GM12872 (cell line): ENCODE results near the gene PLXNA2.

ENCODE experiments used
- TF ChIP-seq, protein P1 (sequence below): IDR thresholded peaks from 3 replicates; pipeline ENCODE4 v1.5.1; 2011; ENCODE audit warnings: low read depth, mild to moderate bottlenecking, low read length, moderate library complexity; ENCODE audit not compliant: insufficient read depth

Gene PLXNA2

DNA sequence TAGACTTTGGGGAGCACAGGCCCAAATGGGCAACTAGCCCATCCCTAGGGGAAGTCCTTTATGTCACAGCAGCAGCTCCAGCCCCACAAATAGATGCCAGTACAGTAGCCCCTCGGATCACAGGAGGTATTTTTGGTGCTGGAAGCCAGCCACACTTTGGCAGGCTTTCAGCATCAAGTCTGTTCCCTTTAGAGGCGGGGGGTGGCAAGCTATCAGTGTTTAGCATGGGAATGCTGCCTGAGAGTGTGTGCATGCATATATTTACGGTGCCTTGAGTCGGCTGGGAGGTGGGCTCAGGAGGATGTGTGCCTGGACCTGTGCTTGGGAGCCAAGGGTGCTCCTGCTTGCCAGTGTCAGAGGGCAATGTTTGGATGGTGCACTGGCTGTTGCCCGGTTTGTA, 3.5 kb upstream of the PLXNA2 start:
- TF ChIP-seq, protein P1, sequence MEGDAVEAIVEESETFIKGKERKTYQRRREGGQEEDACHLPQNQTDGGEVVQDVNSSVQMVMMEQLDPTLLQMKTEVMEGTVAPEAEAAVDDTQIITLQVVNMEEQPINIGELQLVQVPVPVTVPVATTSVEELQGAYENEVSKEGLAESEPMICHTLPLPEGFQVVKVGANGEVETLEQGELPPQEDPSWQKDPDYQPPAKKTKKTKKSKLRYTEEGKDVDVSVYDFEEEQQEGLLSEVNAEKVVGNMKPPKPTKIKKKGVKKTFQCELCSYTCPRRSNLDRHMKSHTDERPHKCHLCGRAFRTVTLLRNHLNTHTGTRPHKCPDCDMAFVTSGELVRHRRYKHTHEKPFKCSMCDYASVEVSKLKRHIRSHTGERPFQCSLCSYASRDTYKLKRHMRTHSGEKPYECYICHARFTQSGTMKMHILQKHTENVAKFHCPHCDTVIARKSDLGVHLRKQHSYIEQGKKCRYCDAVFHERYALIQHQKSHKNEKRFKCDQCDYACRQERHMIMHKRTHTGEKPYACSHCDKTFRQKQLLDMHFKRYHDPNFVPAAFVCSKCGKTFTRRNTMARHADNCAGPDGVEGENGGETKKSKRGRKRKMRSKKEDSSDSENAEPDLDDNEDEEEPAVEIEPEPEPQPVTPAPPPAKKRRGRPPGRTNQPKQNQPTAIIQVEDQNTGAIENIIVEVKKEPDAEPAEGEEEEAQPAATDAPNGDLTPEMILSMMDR, result no peak

DNA sequence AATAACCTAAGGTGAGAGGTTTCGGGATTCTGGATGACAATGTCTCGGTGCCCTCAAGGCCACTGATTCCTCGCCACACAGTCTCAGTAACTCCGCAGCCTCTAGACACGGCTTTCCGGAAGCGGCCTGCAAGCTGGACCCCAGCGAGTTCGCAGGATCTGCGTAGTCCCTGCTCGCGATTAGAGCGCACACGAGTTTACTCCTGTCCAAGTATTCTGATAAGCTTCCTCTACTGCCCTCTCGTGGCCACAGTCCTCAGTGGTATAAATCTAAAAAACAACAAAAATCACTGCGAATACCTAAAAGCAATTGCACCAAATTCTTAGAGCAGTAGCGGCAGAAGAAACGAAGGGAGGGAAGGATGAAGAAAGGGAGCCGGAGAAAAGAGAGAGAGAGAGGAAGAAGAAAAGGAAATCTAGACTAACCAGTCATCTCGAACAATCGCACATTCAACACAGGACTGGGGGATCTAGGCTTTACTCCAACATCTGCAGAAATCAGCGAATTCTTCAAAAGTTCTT, 1.1 kb upstream of the PLXNA2 start:
- TF ChIP-seq, protein P1, result peak; percentile 74

DNA sequence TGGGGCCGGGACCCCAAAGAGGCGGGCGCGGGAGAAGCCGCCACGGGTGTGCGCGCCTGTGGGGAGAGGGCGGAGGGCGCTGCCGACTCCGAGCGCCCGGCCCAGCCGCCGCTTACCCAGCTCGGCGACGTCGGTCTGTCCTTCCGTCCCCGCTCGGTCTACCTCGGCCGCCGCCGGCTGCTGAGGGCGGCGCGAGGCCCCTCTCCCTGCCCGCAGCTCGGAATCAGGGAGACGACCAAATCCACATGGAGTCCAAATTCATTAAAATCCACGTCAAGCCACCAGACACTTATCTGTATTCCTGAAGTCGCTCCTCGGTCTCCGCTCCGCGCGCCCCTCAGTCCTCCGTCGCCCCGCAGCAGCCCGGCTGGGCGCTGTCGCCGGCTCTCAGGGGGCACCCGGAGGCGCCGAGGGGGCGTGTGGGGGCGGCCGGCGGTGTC, 637 bp downstream of the PLXNA2 start:
- TF ChIP-seq, protein P1, result no peak

DNA sequence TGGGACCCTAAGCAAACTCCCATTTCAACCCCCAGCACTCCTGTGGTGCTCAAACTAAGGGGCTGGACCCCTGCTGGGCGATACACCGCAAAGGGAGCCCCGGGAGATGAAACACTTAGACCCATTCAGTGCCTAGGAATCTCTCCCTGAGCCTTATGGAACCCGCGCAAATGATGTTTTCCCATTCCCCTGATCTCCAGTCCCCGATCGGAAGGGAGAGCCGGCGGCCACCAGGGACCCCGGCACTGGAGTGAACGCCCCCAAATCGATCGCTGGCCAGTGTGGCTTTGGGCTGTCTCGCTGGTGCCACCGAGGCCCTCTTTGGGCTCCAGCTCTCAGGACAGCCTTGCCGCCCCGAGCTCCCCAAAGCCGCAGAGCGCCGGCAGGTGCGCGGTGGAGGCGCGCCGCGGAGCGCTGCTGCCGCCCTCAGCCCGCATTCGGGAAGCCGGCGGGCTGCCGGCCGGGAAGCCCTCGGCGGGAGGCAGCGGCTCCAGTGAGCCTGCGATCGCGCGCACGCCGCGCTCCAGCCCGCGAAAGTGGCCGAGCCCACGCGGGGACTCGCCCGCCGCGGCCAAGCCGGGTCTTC, 1.1 kb downstream of the PLXNA2 start:
- TF ChIP-seq, protein P1, result no peak

DNA sequence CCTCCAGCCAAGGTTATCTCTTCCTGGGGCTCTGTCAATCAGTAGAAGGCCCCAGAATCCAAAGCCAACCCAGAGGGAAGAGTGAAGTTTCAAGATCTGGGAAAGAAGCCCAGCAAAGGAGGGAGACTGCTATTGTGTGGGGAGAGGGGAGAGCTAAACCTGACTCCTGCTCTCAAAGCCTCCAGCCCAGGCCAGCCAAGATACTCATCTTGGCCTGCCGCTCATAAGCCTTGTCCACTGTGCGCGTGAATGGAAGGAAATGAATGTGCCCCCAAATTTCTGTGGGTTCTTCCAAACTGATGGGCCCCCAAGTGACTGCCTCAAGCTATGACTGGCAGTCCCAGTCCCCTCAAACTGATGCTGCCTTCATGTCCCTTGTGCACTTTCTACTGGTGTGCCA, 2.0 kb downstream of the PLXNA2 start:
- TF ChIP-seq, protein P1, result no peak

DNA sequence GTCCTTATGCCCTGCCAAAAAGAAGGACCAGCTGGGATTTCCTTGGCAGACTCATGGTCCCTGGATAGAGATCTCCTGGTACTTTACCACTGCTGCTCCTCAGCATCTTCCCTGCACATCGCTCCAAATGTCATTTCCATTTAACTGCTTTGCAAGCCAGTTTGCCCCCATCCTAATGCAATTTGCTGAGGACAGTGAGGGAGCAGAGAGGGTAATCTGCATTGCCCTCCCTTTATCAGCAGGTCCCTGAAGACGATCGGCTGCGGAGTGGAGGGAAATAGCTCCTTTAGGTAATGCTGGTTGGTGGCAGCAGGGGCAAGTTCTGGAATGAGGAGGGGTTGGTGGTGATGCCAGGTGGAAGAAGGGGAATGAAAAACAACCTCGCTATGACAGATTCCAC, 2.7 kb downstream of the PLXNA2 start:
- TF ChIP-seq, protein P1, result no peak

DNA sequence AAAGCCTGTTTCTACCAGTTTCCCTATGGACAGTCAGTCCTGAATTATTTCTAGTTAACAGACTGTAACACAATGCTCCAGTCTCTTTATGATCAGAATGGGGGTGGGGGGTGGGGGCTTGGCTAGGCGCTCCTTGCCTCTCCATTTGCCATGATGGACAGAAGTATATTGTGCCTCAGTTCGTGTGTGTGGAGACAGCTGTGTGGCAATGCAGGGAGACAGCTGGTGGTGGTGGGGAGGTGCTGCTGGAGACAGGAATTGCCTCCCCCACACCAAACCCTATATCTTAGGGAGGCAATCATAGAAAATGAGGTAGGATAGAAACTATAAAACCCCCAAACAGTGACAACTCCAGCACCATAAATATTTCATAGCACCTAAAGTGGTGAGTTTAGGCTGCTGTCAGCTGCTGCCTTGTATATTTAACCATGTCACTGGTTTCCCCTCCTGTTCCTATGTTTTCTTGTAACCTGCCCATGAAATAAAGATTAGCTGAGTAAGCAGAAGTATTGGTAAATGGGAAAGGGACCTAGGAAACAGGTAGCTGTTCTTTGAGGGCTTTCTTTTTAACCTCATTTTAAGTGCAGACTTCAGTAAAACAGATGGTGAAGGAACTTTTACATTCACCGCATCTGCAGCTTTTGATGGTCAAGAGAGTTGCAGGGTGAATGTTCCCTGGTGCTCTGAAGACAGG, 3.4 kb downstream of the PLXNA2 start:
- TF ChIP-seq, protein P1, result no peak
